ENCODE measurements around the gene DPM2. TPM values are rescaled to one million over a fixed set of nuclear protein-coding genes. Genes with fewer than 3 reads are reported as not detected.

The DPM2 gene
- total RNA-seq, 1 experiment from 2014 or later, result 56.1 TPM

- TF ChIP-seq CTCF (IDR thresholded peaks at IDR 0.05) (no peak), ATF1 (CRISPR knock-in tag; IDR thresholded peaks at IDR 0.05) (no peak), TEAD1 (CRISPR knock-in tag; IDR thresholded peaks at IDR 0.05) (no peak), TEAD4 (CRISPR knock-in tag; IDR thresholded peaks at IDR 0.05) (no peak), E2F4 (CRISPR knock-in tag; IDR thresholded peaks at IDR 0.05; ENCODE audit: borderline replicate concordance, low read depth) (no peak), MAX (CRISPR knock-in tag; IDR thresholded peaks at IDR 0.05) (peak; percentile 52; the same call in 1 of the 2 replicates), ZNF425 (CRISPR knock-in tag; conservative IDR thresholded peaks at IDR 0.05) (no peak), ESRRA (CRISPR knock-in tag; IDR thresholded peaks at IDR 0.05; ENCODE audit: borderline replicate concordance) (no peak), SOX15 (CRISPR knock-in tag; IDR thresholded peaks at IDR 0.05) (no peak), NFE2L1 (CRISPR knock-in tag; IDR thresholded peaks at IDR 0.05) (peak; percentile 22; the same call in 1 of the 2 replicates)
These were observed 21.6 kb downstream of the DPM2 start for GRCh38 chr9:127915801-127916719.

GRCh38 chr9:127915325-127915752, 22.3 kb downstream of the DPM2 start:
- Mint-ChIP-seq H3K27me3 (ENCODE audit: low read depth) (no peaks in the 10 kb centered on the region; the same call in 1 of the 2 replicates), H3K27ac (no peak overlapping the region), H3K4me1 (peaks cover 19% of the 10 kb centered on the region), H3K4me3 (no peak overlapping the region), H3K36me3 (peaks cover 6% of the 10 kb centered on the region; the same call in 1 of the 2 replicates), H3K9me3 (no peaks in the 10 kb centered on the region)
- no peak for DNase-seq (ENCODE audit: low spot score)
- ChIA-PET POLR2A (interaction anchor here (2.1 kb wide), 1 partner anchor 18 kb away, joined by 8 read pairs; no protein-coding TSS in a partner anchor), CTCF (interaction anchor here (0.9 to 2.4 kb wide), 5 partner anchors 27 to 180 kb away, joined by 3 to 20 read pairs (median 14); partner anchors contain the start of gene TOR2A)
- ATAC-seq, result no peak
- no peak for TF ChIP-seq EMX1 (CRISPR knock-in tag; IDR thresholded peaks at IDR 0.05)
- TF ChIP-seq FOXJ3 (CRISPR knock-in tag; IDR thresholded peaks at IDR 0.05; ENCODE audit: borderline replicate concordance), result no peak
- no peak for TF ChIP-seq HMGXB4 (CRISPR knock-in tag; IDR thresholded peaks at IDR 0.05)
- no peak for TF ChIP-seq HMGA2 (CRISPR knock-in tag; IDR thresholded peaks at IDR 0.05)
- TF ChIP-seq STAT6 (CRISPR knock-in tag; conservative IDR thresholded peaks at IDR 0.05; ENCODE audit: low read depth), result no peak
- no peak for TF ChIP-seq NR3C1 (CRISPR knock-in tag; conservative IDR thresholded peaks at IDR 0.05; ENCODE audit: low read depth)
- no peak for TF ChIP-seq ZNF138 (CRISPR knock-in tag; conservative IDR thresholded peaks at IDR 0.05)
- TF ChIP-seq ZNF512 (CRISPR knock-in tag; IDR thresholded peaks at IDR 0.05; ENCODE audit: borderline replicate concordance), result no peak
- no peak for TF ChIP-seq OVOL2 (CRISPR knock-in tag; IDR thresholded peaks at IDR 0.05; ENCODE audit: borderline replicate concordance)
- TF ChIP-seq ZNF423 (CRISPR knock-in tag; IDR thresholded peaks at IDR 0.05), result no peak

More at GRCh38 chr9:127915801-127916719, 21.6 kb downstream of the DPM2 start:
- peaks cover 3% of the 10 kb centered on the region; the same call in 1 of the 2 replicates for H3K36me3 Mint-ChIP-seq
- H3K27ac Mint-ChIP-seq, result no peak overlapping the region
- H3K4me3 Mint-ChIP-seq, result peak overlapping the region; percentile 74
- CTCF ChIA-PET, result interaction anchor here (0.6 to 2.4 kb wide), 23 partner anchors 10 to 696 kb away, joined by 3 to 20 read pairs (median 7); partner anchors contain the start of genes FPGS, PIP5KL1, SH2D3C and ST6GALNAC6
- peaks cover 19% of the 10 kb centered on the region for H3K4me1 Mint-ChIP-seq
- DNase-seq (ENCODE audit: low spot score) (no peak), ATAC-seq (no peak)
- peaks cover 3% of the 10 kb centered on the region; the same call in 1 of the 2 replicates for H3K27me3 Mint-ChIP-seq (ENCODE audit: low read depth)
- POLR2A ChIA-PET, result interaction anchor here (0.6 to 2.1 kb wide), 8 partner anchors 16 to 759 kb away, joined by 3 to 8 read pairs (median 3); partner anchors contain the start of gene ST6GALNAC6
- no peaks in the 10 kb centered on the region for H3K9me3 Mint-ChIP-seq
